ENCODE results near the gene MLPH.

- TF ChIP-seq POLR2A (IDR thresholded peaks at IDR 0.05) (no peak), CTCF (IDR thresholded peaks at IDR 0.05) (no peak)
Observed at GRCh38 chr2:237478979-237479378, 8.1 kb upstream of the MLPH start.
